ENCODE measurements around the gene MEAF6.

MEAF6 gene

GRCh38 chr1:37484325-37485051, 30.1 kb downstream of the MEAF6 start:
- no peak for DNase-seq (ENCODE audit: low read depth)

- DNase-seq (ENCODE audit: low read depth) = no peak
Measured at GRCh38 chr1:37483785-37484184, 30.8 kb downstream of the MEAF6 start.

GRCh38 chr1:37482796-37483744, 31.5 kb downstream of the MEAF6 start:
- no peak for DNase-seq (ENCODE audit: low read depth)

- DNase-seq (ENCODE audit: low read depth) = no peak
Measured at GRCh38 chr1:37482004-37482785, 32.4 kb downstream of the MEAF6 start.

- no peak for DNase-seq (ENCODE audit: low read depth)
Measured at GRCh38 chr1:37481289-37482003, 33.1 kb downstream of the MEAF6 start.

GRCh38 chr1:37480581-37481288, 33.8 kb downstream of the MEAF6 start:
- DNase-seq (ENCODE audit: low read depth) = no peak

- no peak for DNase-seq (ENCODE audit: low read depth)
Measured at GRCh38 chr1:37480125-37480466, 34.5 kb downstream of the MEAF6 start.

- peak; percentile 91 for DNase-seq (ENCODE audit: low read depth)
Measured at GRCh38 chr1:37479255-37480124, 35.1 kb downstream of the MEAF6 start.

- no peak for DNase-seq (ENCODE audit: low read depth)
Measured at GRCh38 chr1:37478890-37479254, 35.7 kb downstream of the MEAF6 start.

GRCh38 chr1:37478451-37478881, 36.1 kb downstream of the MEAF6 start:
- DNase-seq (ENCODE audit: low read depth) = no peak

GRCh38 chr1:37477946-37478345, 36.6 kb downstream of the MEAF6 start:
- no peak for DNase-seq (ENCODE audit: low read depth)

- peak; percentile 81 for DNase-seq (ENCODE audit: low read depth)
Measured at GRCh38 chr1:37477198-37477931, 37.2 kb downstream of the MEAF6 start.

GRCh38 chr1:37476460-37477197, 37.9 kb downstream of the MEAF6 start:
- no peak for DNase-seq (ENCODE audit: low read depth)

- no peak for DNase-seq (ENCODE audit: low read depth)
Measured at GRCh38 chr1:37476087-37476452, 38.5 kb downstream of the MEAF6 start.

- no peak for DNase-seq (ENCODE audit: low read depth)
Measured at GRCh38 chr1:37475380-37476086, 39.0 kb downstream of the MEAF6 start.

- DNase-seq (ENCODE audit: low read depth) = no peak
Measured at GRCh38 chr1:37474697-37475379, 39.7 kb downstream of the MEAF6 start.

- peak; percentile 94 for DNase-seq (ENCODE audit: low read depth)
Measured at GRCh38 chr1:37474046-37474696, 40.4 kb downstream of the MEAF6 start, which contains the start of gene ZC3H12A. TSS of gene ZC3H12A (plus strand) at chr1:37474580. CDS start at chr1:37475497, 917 bp downstream.

Data from stimulated activated CD8-positive, alpha-beta memory T cell treated with anti-CD3 and anti-CD28 coated beads, Interleukin-12 subunit alpha, Interleukin-12 subunit beta, amount 100 ng/mL, for 4 hours (primary cell).